Mucosa of descending colon (tissue), 3 donors: ENCODE data around the gene RAVER2. TPM values are rescaled to one million over a fixed set of nuclear protein-coding genes. Genes with fewer than 3 reads are reported as not detected.
"Not testable (repeated sequence)": the region's sequence is repeated elsewhere in the genome, so short reads cannot be mapped to it uniquely, and the experiment has no call there.

Experiments used
- ATAC-seq: fragments of 200-7000 bp; cut with Tn5 transposase; one replicate; pipeline ENCODE4 v1.9.1; 2020; ENCODE audit warnings: mild to moderate bottlenecking, moderate library complexity
- DNase-seq, 3 donors: peaks; one replicate each; pipeline ENCODE4 v3.0.0-alpha.2; 2020
- H3K36me3 ChIP-seq: fragments of 200-600 bp; one replicate; pipeline ENCODE4 v1.8.0; 2021; ENCODE audit warnings: low read depth, mild to moderate bottlenecking
- H3K4me1 ChIP-seq: fragments of 200-600 bp; one replicate; pipeline ENCODE4 v1.8.0; 2021; ENCODE audit warnings: low read depth, mild to moderate bottlenecking
- H3K4me3 ChIP-seq: fragments of 200-600 bp; one replicate; pipeline ENCODE4 v1.8.0; 2021; ENCODE audit warnings: mild to moderate bottlenecking
- H3K9me3 ChIP-seq: fragments of 200-600 bp; one replicate; pipeline ENCODE4 v1.8.0; 2021; ENCODE audit warnings: mild to moderate bottlenecking
- CTCF ChIP-seq: fragments of 200-600 bp; IDR thresholded peaks from one replicate; pipeline ENCODE4 v1.8.0; 2022; ENCODE audit warnings: antibody characterized with exemption, mild to moderate bottlenecking
- intact Hi-C, 2 donors: fragments of 100-400 bp; cut with DNase I in 1 of 2; cut with micrococcal nuclease in 1 of 2; formaldehyde crosslinking; loops; one replicate each; pipeline versions ENCODE4 v1.11.0 to v1.11.1; 2022; cut with DNase I, micrococcal nuclease
- total RNA-seq, 3 donors: library from RNA; stranded (reverse); fragmentation: NEBNext Ultra II Directional in 2 of 3; extraction: Animal tissue kit (Norgen Biotek cat#: 25700) in 2 of 3; gene quantifications; one replicate each; pipeline versions ENCODE4 v1.2.1 to v1.2.4, GENCODE V29; 2021 to 2023
- donor health status: DM: no; HTN: no; CAD: no; lungs with moderate emphysema.
- donor health status: DM: no; HTN: no; CAD: no.
- donor health status: DM: no; HTN: yes; CAD: no.

RAVER2 gene
- total RNA-seq, 3 donors from 2014 or later, result 35.9 to 81.0 (median 46.3) TPM

GRCh38 chr1:64701886-64702285 is 43.0 kb upstream of the RAVER2 start:
- no peak for DNase-seq
- intact Hi-C loops, result no loop called here
- Histone ChIP-seq H3K36me3 (no peaks in the 10 kb centered on the region), H3K9me3 (no peaks in the 10 kb centered on the region), H3K4me1 (no peaks in the 10 kb centered on the region), H3K4me3 (no peak overlapping the region)
- no peak for ATAC-seq
- no peak for TF ChIP-seq CTCF

GRCh38 chr1:64702670-64703069 is 42.2 kb upstream of the RAVER2 start:
- ATAC-seq, DNase-seq, H3K4me3 ChIP-seq, H3K36me3 ChIP-seq, H3K4me1 ChIP-seq, intact Hi-C loops, H3K9me3 ChIP-seq: not testable (repeated sequence)

- Histone ChIP-seq H3K4me1 (no peaks in the 10 kb centered on the region), H3K9me3 (no peaks in the 10 kb centered on the region), H3K36me3 (no peaks in the 10 kb centered on the region), H3K4me3 (no peak overlapping the region)
- no peak for ATAC-seq
- no peak for TF ChIP-seq CTCF
- DNase-seq, result no peak
- intact Hi-C loops, result no loop called here
Measured at GRCh38 chr1:64703600-64703999, 41.3 kb upstream of the RAVER2 start.

- Histone ChIP-seq H3K4me1 (no peaks in the 10 kb centered on the region), H3K36me3 (no peaks in the 10 kb centered on the region), H3K9me3 (no peaks in the 10 kb centered on the region), H3K4me3 (no peak overlapping the region)
- TF ChIP-seq CTCF, result no peak
- intact Hi-C loops, result no loop called here
- DNase-seq (no peak), ATAC-seq (no peak)
Measured at GRCh38 chr1:64705591-64705990, 39.3 kb upstream of the RAVER2 start.

- H3K36me3 ChIP-seq, result no peaks in the 10 kb centered on the region
- H3K9me3 ChIP-seq, result no peaks in the 10 kb centered on the region
- intact Hi-C loops, result no loop called here
- ATAC-seq (no peak), DNase-seq (no peak)
- no peak for TF ChIP-seq CTCF
- H3K4me3 ChIP-seq, result no peak overlapping the region
- no peaks in the 10 kb centered on the region for H3K4me1 ChIP-seq
Measured at GRCh38 chr1:64711266-64711665, 33.6 kb upstream of the RAVER2 start.

- no peak overlapping the region for H3K4me3 ChIP-seq
- ATAC-seq (no peak), DNase-seq (no peak)
- H3K9me3 ChIP-seq, result no peaks in the 10 kb centered on the region
- no peak for TF ChIP-seq CTCF
- intact Hi-C loops, result no loop called here
- H3K4me1 ChIP-seq, result no peaks in the 10 kb centered on the region
- H3K36me3 ChIP-seq, result no peaks in the 10 kb centered on the region
Measured at GRCh38 chr1:64712049-64712448, 32.8 kb upstream of the RAVER2 start.
